Keratinocyte (primary cell): ENCODE data around the gene TFAP2B. TPM values are rescaled to one million over a fixed set of nuclear protein-coding genes. Genes with fewer than 3 reads are reported as not detected.

ENCODE experiments used
- DNase-seq: peaks from one replicate; pipeline ENCODE4 v3.0.0-alpha.2; 2011; ENCODE audit warnings: low read depth, missing footprints, low spot score
- FAIRE-seq: peaks from 2 replicates; lab custom pipeline; 2011; peaks lifted over from hg19 to GRCh38; lab: Jason Lieb, UNC
- H2AFZ ChIP-seq: 2 replicates; pipeline ENCODE4 v1.6.0; 2012; ENCODE audit warnings: low read length, control low read depth, inconsistent platforms; ENCODE audit not compliant: control insufficient read depth
- H3K27ac ChIP-seq: 2 replicates; pipeline ENCODE4 v1.5.1; 2011; ENCODE audit warnings: low read length; ENCODE audit not compliant: control insufficient read depth, insufficient read depth
- H3K27me3 ChIP-seq: 3 replicates; pipeline ENCODE4 v1.6.0; 2011; ENCODE audit warnings: low read length; ENCODE audit not compliant: control insufficient read depth, insufficient read depth; ENCODE audit errors: extremely low read depth
- H3K36me3 ChIP-seq, 2 experiments: 2 replicates in 1 of 2; 3 replicates in 1 of 2; pipeline ENCODE4 v1.5.1; 2011; ENCODE audit warnings: low read length in 2 of 2, mild to moderate bottlenecking in 1 of 2; ENCODE audit not compliant: control insufficient read depth in 2 of 2, insufficient read depth in 2 of 2; ENCODE audit errors: extremely low read depth in 1 of 2
- H3K4me1 ChIP-seq: 3 replicates; pipeline ENCODE4 v1.5.1; 2011; ENCODE audit warnings: low read length; ENCODE audit not compliant: control insufficient read depth, insufficient read depth; ENCODE audit errors: extremely low read depth
- H3K4me2 ChIP-seq: 3 replicates; pipeline ENCODE4 v1.6.0; 2011; ENCODE audit warnings: low read depth, low read length; ENCODE audit not compliant: control insufficient read depth, insufficient read depth; ENCODE audit errors: extremely low read depth
- H3K4me3 ChIP-seq, 3 experiments: fragments of 200-600 bp in 1 of 3; sonication (generic) in 1 of 3; 2 replicates in 2 of 3; 3 replicates in 1 of 3; pipeline ENCODE4 v1.5.1; 2011 to 2016; ENCODE audit warnings: low read length in 3 of 3, mild to moderate bottlenecking in 3 of 3, control low read depth in 2 of 3, inconsistent platforms in 1 of 3, low read depth in 1 of 3, mixed read lengths in 1 of 3, mixed run types in 1 of 3, moderate library complexity in 1 of 3; ENCODE audit not compliant: control insufficient read depth in 2 of 3, insufficient read depth in 2 of 3; ENCODE audit errors: extremely low read depth in 1 of 3
- H3K79me2 ChIP-seq: 2 replicates; pipeline ENCODE4 v1.6.0; 2012; ENCODE audit warnings: low read length; ENCODE audit not compliant: control insufficient read depth, insufficient read depth
- H3K9ac ChIP-seq: 3 replicates; pipeline ENCODE4 v1.6.0; 2011; ENCODE audit warnings: low read length; ENCODE audit not compliant: control insufficient read depth, insufficient read depth; ENCODE audit errors: extremely low read depth
- H3K9me1 ChIP-seq: 3 replicates; pipeline ENCODE4 v1.6.0; 2011; ENCODE audit warnings: low read length; ENCODE audit not compliant: control insufficient read depth, insufficient read depth; ENCODE audit errors: extremely low read depth
- H3K9me3 ChIP-seq: 2 replicates; pipeline ENCODE4 v1.5.1; 2012; ENCODE audit warnings: low read depth, low read length; ENCODE audit not compliant: control insufficient read depth
- H4K20me1 ChIP-seq: 3 replicates; pipeline ENCODE4 v1.6.0; 2011; ENCODE audit warnings: low read length; ENCODE audit not compliant: control insufficient read depth, insufficient read depth; ENCODE audit errors: extremely low read depth
- EZH2 ChIP-seq: IDR thresholded peaks from one replicate; pipeline ENCODE4 v1.6.1; 2012; ENCODE audit warnings: inconsistent platforms, mild to moderate bottlenecking, low read length, moderate library complexity
- dilution Hi-C: fragments of 300-500 bp; cut with MboI; formaldehyde crosslinking; loops from one replicate; pipeline ENCODE4 v1.7.0; 2020; ENCODE audit warnings: low sequenced_read_pairs; ENCODE audit not compliant: extremely low pct_ligation_motif_present
- polyA plus RNA-seq, 5 experiments: library from polyadenylated mRNA; depleted of rRNA in 3 of 5; stranded (reverse) in 3 of 5; stranded (forward) in 1 of 5; unstranded in 1 of 5; fragments of >200 nt; gene quantifications; 1 replicate in 1 of 5; 2 replicates in 3 of 5; 3 replicates in 1 of 5; pipeline versions ENCODE4 v1.2.1 to v1.2.3, GENCODE V29; 2011 to 2012; ENCODE audit warnings: missing spikeins in 2 of 5, low read depth in 1 of 5, low replicate concordance in 1 of 5
- TF ChIP-seq, protein P1 (sequence below), 3 experiments: IDR thresholded peaks in 1 of 3; conservative IDR thresholded peaks in 1 of 3; optimal IDR thresholded peaks in 1 of 3; 2 replicates in 2 of 3; 3 replicates in 1 of 3; pipeline versions ENCODE3 to v1.5.1; 2011; ENCODE audit warnings: low read length in 3 of 3, mild to moderate bottlenecking in 3 of 3, moderate library complexity in 2 of 3, control low read depth in 1 of 3, inconsistent platforms in 1 of 3; ENCODE audit not compliant: insufficient read depth in 2 of 3; ENCODE audit errors: extremely low read depth in 1 of 3

The TFAP2B gene
- polyA plus RNA-seq, 1 donor (not counting 4 experiments of a cell fraction or from before 2014, with no cell fraction given): 0.01 TPM

DNA sequence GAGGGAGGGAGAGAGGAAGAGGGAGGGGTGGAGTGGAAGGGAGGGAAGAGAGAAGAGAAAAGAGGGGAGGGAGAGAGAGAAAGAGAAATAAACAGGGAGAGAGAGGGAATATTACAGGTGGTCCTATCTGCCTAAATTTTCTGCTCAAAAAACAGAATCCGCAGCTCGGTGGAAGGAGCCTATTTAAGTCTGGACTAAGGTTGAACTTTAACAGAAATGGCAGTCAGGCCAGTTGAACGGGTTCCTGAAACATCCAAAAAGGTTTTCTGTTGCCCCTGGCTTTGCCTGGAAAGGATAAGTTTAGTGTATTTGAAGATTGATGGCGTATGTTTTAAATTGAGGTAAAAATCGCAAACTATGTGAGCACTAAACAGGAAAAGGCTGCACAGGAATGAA lies 2.2 kb downstream of the TFAP2B start:
- no peaks in the 10 kb centered on the region for H3K79me2 ChIP-seq
- H2AFZ ChIP-seq: peak overlapping the region; percentile 70
- no peaks in the 10 kb centered on the region for H4K20me1 ChIP-seq
- no peak for TF ChIP-seq EZH2
- TF ChIP-seq, protein P1, sequence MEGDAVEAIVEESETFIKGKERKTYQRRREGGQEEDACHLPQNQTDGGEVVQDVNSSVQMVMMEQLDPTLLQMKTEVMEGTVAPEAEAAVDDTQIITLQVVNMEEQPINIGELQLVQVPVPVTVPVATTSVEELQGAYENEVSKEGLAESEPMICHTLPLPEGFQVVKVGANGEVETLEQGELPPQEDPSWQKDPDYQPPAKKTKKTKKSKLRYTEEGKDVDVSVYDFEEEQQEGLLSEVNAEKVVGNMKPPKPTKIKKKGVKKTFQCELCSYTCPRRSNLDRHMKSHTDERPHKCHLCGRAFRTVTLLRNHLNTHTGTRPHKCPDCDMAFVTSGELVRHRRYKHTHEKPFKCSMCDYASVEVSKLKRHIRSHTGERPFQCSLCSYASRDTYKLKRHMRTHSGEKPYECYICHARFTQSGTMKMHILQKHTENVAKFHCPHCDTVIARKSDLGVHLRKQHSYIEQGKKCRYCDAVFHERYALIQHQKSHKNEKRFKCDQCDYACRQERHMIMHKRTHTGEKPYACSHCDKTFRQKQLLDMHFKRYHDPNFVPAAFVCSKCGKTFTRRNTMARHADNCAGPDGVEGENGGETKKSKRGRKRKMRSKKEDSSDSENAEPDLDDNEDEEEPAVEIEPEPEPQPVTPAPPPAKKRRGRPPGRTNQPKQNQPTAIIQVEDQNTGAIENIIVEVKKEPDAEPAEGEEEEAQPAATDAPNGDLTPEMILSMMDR (optimal IDR thresholded peaks at IDR 0.05 in 1 of 3, IDR thresholded peaks at IDR 0.05 in 1 of 3, conservative IDR thresholded peaks at IDR 0.05 in 1 of 3; ENCODE audit: extremely low read depth in 1 of 3, insufficient read depth in 2 of 3, low read length in 3 of 3): no peak
- FAIRE-seq (no peak), DNase-seq (no peak)
- H3K9ac ChIP-seq: no peak overlapping the region
- peak overlapping the region; percentile 91 for H3K4me2 ChIP-seq
- H3K9me1 ChIP-seq: no peaks in the 10 kb centered on the region
- H3K4me3 ChIP-seq: peak overlapping the region in 2 of 3 experiments; percentile 54 to 74
- H3K4me1 ChIP-seq: peaks cover 23% of the 10 kb centered on the region
- peak overlapping the region; percentile 39 for H3K27ac ChIP-seq
- dilution Hi-C loops: no loop called here
- no peaks in the 10 kb centered on the region for H3K36me3 ChIP-seq
- H3K27me3 ChIP-seq: peaks cover 34% of the 10 kb centered on the region
- H3K9me3 ChIP-seq: no peaks in the 10 kb centered on the region

DNA sequence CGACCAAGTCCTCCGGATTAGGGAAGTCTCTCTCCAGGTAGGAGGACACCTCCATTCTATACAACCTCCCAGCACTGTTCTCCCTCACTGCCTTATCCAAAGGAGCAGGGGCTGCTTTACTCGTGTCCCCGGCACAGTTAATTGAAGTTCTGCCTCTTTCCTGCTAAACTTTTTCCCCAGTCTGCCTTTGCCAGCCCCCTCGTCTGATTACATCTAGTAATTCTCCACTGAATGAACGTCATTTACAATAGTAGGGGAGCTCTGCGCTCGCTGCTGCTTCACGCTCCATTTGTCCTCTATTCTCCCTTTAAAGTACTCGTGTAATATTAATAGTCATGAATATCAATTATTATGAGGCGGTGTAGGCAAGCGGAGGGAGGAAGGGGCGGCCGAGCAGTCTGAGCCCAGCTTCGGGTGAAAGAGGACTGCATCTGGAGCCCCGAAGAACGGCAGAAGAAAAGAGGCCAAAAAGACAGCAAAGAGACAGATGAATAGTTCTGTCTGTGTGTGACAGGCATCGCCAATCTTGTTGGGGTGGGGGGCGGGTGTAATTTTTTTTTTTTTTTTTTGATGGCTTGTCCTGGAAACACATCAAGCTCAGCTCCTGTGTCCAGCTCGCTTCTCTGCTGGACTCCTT lies 2.9 kb downstream of the TFAP2B start:
- Histone ChIP-seq H3K27ac (peak overlapping the region; percentile 39), H3K9me1 (no peaks in the 10 kb centered on the region), H3K4me2 (peak overlapping the region; percentile 91), H4K20me1 (no peaks in the 10 kb centered on the region), H3K79me2 (no peaks in the 10 kb centered on the region), H3K36me3 (no peaks in the 10 kb centered on the region), H3K9me3 (no peaks in the 10 kb centered on the region), H3K9ac (peak overlapping the region; percentile 29), H3K4me1 (peaks cover 25% of the 10 kb centered on the region), H3K4me3 (peak overlapping the region in 2 of 3 experiments; percentile 54 to 74), H3K27me3 (peaks cover 41% of the 10 kb centered on the region), H2AFZ (peak overlapping the region; percentile 75)
- TF ChIP-seq EZH2: no peak
- TF ChIP-seq, protein P1 (optimal IDR thresholded peaks at IDR 0.05 in 1 of 3, IDR thresholded peaks at IDR 0.05 in 1 of 3, conservative IDR thresholded peaks at IDR 0.05 in 1 of 3; ENCODE audit: extremely low read depth in 1 of 3, insufficient read depth in 2 of 3, low read length in 3 of 3): no peak
- dilution Hi-C loops: no loop called here
- DNase-seq (no peak), FAIRE-seq (no peak)
